Spleen (tissue), 7 donors: ENCODE measurements around the gene EFNA5.

Experiments
- POLR2A ChIP-seq, 3 donors: fragments of 450-650 bp; IDR thresholded peaks; one replicate each; pipeline ENCODE4 v1.5.1; 2017; ENCODE audit warnings: antibody characterized with exemption in 3 of 3, mild to moderate bottlenecking in 1 of 3
- TF ChIP-seq, protein P1 (sequence below), 11 experiments: fragments of 200-600 bp in 7 of 11; fragments of 450-650 bp in 4 of 11; sonication (generic) in 4 of 11; IDR thresholded peaks in 8 of 11; conservative IDR thresholded peaks in 3 of 11; 1 replicate in 7 of 11; 2 replicates in 4 of 11; pipeline versions ENCODE4 v1.4.0 to v1.8.0; 2016 to 2021; ENCODE audit warnings: antibody characterized with exemption in 11 of 11, inconsistent platforms in 4 of 11, mild to moderate bottlenecking in 1 of 11
- donor health status: DM: no; HTN: no; CAD: no; lungs with moderate emphysema.
- donor health status: DM: no; HTN: no; CAD: no.
- donor health status: DM: no; HTN: no; CAD: no.

DNA sequence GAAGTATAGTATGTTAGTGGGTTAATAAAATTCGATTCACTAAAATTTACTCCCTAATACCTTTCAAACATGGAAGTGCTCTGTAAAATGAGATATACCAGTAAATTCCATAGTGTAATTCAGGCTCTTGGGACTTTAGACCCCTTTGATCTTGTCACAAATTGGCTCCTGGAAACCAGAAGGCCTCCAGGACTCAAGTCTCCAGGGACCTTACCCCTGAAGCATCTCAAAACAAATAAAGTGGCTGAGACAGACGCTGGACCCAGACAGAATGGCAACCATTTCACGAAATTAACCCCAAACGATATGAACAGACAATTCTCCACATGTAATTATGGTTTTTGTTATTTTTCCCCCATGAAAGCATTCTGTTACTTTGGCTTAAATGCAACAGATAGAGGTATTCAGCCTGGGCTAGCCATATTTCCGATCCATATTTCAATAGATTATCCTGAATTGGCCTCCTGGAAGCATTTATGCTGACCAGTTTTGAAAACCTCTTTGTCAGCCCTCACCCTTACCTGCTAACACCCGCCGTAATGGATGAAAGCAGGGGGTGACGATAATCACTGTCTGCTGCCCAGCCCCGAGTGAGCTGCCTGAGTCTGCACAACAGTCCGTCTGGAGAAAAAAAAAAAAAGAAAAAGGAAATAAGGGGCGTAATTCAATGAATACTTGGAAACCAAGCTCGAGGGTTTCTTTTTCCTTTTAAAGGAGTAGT, 34.1 kb upstream of the EFNA5 start:
- no peak for TF ChIP-seq POLR2A (IDR thresholded peaks at IDR 0.05)
- TF ChIP-seq, protein P1, sequence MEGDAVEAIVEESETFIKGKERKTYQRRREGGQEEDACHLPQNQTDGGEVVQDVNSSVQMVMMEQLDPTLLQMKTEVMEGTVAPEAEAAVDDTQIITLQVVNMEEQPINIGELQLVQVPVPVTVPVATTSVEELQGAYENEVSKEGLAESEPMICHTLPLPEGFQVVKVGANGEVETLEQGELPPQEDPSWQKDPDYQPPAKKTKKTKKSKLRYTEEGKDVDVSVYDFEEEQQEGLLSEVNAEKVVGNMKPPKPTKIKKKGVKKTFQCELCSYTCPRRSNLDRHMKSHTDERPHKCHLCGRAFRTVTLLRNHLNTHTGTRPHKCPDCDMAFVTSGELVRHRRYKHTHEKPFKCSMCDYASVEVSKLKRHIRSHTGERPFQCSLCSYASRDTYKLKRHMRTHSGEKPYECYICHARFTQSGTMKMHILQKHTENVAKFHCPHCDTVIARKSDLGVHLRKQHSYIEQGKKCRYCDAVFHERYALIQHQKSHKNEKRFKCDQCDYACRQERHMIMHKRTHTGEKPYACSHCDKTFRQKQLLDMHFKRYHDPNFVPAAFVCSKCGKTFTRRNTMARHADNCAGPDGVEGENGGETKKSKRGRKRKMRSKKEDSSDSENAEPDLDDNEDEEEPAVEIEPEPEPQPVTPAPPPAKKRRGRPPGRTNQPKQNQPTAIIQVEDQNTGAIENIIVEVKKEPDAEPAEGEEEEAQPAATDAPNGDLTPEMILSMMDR (IDR thresholded peaks at IDR 0.05 in 8 of 11, conservative IDR thresholded peaks at IDR 0.05 in 3 of 11), result no peak
